ENCODE results near the gene DYNC1LI2. TPM values are rescaled to one million over a fixed set of nuclear protein-coding genes. Genes with fewer than 3 reads are reported as not detected.

Gene DYNC1LI2
- total RNA-seq, 1 donor from 2014 or later = 84.4 TPM

- Mint-ChIP-seq H3K9me3 (no peaks in the 10 kb centered on the region), H3K27me3 (peaks cover 2% of the 10 kb centered on the region), H3K36me3 (ENCODE audit: low read depth) (no peaks in the 10 kb centered on the region), H3K4me1 (no peaks in the 10 kb centered on the region), H3K4me3 (no peak overlapping the region), H3K27ac (no peak overlapping the region)
- TF ChIP-seq CTCF (IDR thresholded peaks at IDR 0.05) = no peak
- CTCF ChIA-PET = no interaction called here
- intact Hi-C loops (cut with micrococcal nuclease) = no loop called here
- DNase-seq = no peak
- POLR2A ChIA-PET = no interaction called here
- ATAC-seq (ENCODE audit: low read depth) = no peak
These were observed 38.3 kb downstream of the DYNC1LI2 start for GRCh38 chr16:66713076-66713475.

GRCh38 chr16:66712512-66712911 is 38.9 kb downstream of the DYNC1LI2 start:
- no peaks in the 10 kb centered on the region for H3K36me3 Mint-ChIP-seq (ENCODE audit: low read depth)
- no peak overlapping the region for H3K4me3 Mint-ChIP-seq
- no peak for ATAC-seq (ENCODE audit: low read depth)
- CTCF ChIA-PET = no interaction called here
- no peak for DNase-seq
- no peaks in the 10 kb centered on the region for H3K9me3 Mint-ChIP-seq
- no peak for TF ChIP-seq CTCF (IDR thresholded peaks at IDR 0.05)
- POLR2A ChIA-PET = no interaction called here
- no peak overlapping the region for H3K27ac Mint-ChIP-seq
- H3K27me3 Mint-ChIP-seq = peaks cover 3% of the 10 kb centered on the region
- intact Hi-C loops (cut with micrococcal nuclease) = no loop called here
- no peaks in the 10 kb centered on the region for H3K4me1 Mint-ChIP-seq

DNA sequence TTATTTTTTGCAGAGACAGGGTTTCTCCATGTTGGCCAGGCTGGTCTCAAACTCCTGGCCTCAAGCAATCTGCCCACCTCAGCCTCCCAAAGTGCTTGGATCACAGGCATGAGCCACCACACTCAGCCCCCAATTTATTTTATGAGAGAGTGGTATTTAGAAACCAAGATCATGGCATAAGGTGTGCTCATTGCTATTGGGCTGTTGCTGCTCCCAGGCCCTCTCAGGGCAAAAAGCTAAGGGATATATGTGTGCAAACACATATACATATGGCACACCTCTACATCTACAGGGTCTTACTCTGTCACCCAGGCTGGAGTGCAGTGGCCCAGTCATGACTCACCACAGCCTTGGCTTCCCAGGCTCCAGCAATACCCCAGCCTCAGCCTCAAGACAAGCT is 39.8 kb downstream of the DYNC1LI2 start:
- no peaks in the 10 kb centered on the region for H3K9me3 Mint-ChIP-seq
- TF ChIP-seq CTCF (IDR thresholded peaks at IDR 0.05) = no peak
- H3K27me3 Mint-ChIP-seq = peaks cover 6% of the 10 kb centered on the region
- intact Hi-C loops (cut with micrococcal nuclease) = no loop called here
- no peak overlapping the region for H3K27ac Mint-ChIP-seq
- ATAC-seq (ENCODE audit: low read depth) (no peak), DNase-seq (no peak)
- ChIA-PET CTCF (no interaction called here), POLR2A (no interaction called here)
- no peaks in the 10 kb centered on the region for H3K4me1 Mint-ChIP-seq
- H3K4me3 Mint-ChIP-seq = no peak overlapping the region
- no peaks in the 10 kb centered on the region for H3K36me3 Mint-ChIP-seq (ENCODE audit: low read depth)

GRCh38 chr16:66706506-66706880 is 44.9 kb downstream of the DYNC1LI2 start:
- ATAC-seq (ENCODE audit: low read depth) = no peak
- DNase-seq = no peak

GRCh38 chr16:66705790-66706505 is 45.5 kb downstream of the DYNC1LI2 start:
- H3K27me3 Mint-ChIP-seq = peaks cover 10% of the 10 kb centered on the region
- ChIA-PET CTCF (interaction anchor here (0.7 kb wide), 1 partner anchor 16 kb away, joined by 3 read pairs; no protein-coding TSS in a partner anchor), POLR2A (no interaction called here)
- no peak for TF ChIP-seq CTCF (IDR thresholded peaks at IDR 0.05)
- H3K4me3 Mint-ChIP-seq = no peak overlapping the region
- no peak for DNase-seq
- no peaks in the 10 kb centered on the region for H3K4me1 Mint-ChIP-seq
- intact Hi-C loops (cut with micrococcal nuclease) = no loop called here
- H3K36me3 Mint-ChIP-seq (ENCODE audit: low read depth) = no peaks in the 10 kb centered on the region
- no peak for ATAC-seq (ENCODE audit: low read depth)
- H3K27ac Mint-ChIP-seq = no peak overlapping the region
- H3K9me3 Mint-ChIP-seq = no peaks in the 10 kb centered on the region

More at GRCh38 chr16:66706506-66706880, 44.9 kb downstream of the DYNC1LI2 start:
- H3K27ac Mint-ChIP-seq = no peak overlapping the region
- ChIA-PET CTCF (interaction anchor here (0.7 kb wide), 1 partner anchor 15 kb away, joined by 3 read pairs; no protein-coding TSS in a partner anchor), POLR2A (no interaction called here)
- TF ChIP-seq CTCF (IDR thresholded peaks at IDR 0.05) = no peak
- intact Hi-C loops (cut with micrococcal nuclease) = no loop called here
- H3K4me1 Mint-ChIP-seq = no peaks in the 10 kb centered on the region
- H3K27me3 Mint-ChIP-seq = peaks cover 10% of the 10 kb centered on the region
- H3K36me3 Mint-ChIP-seq (ENCODE audit: low read depth) = no peaks in the 10 kb centered on the region
- H3K4me3 Mint-ChIP-seq = no peak overlapping the region
- no peaks in the 10 kb centered on the region for H3K9me3 Mint-ChIP-seq

Data from activated B cell treated with CpG ODN at 0.5 μM for 24 hours (primary cell).